GM12878 (cell line): Measurements from ENCODE around the gene TYK2. TPM values are rescaled to one million over a fixed set of nuclear protein-coding genes. Genes with fewer than 3 reads are reported as not detected.

ENCODE experiments used
- ATAC-seq: fragments of 200-7000 bp; cut with Tn5 transposase; 3 replicates; pipeline ENCODE4 v1.9.1; 2020; ENCODE audit warnings: mild to moderate bottlenecking, moderate library complexity
- BruUV-seq: library from RNA; stranded (reverse); fragments of 400-500 nt; replicated peaks from 2 replicates; lab custom pipeline; 2021; lab: Mats Ljungman, UMichigan
- CTCF ChIA-PET: fragments of 300-600 bp; sonication (Branson Sonifier 250); formaldehyde crosslinking; extraction: SDS; loops from one replicate; lab custom pipeline; 2021; ENCODE audit warnings: inconsistent platforms; lab: Yijun Ruan, JAX
- POLR2A ChIA-PET: fragments of 350-600 bp; formaldehyde crosslinking; extraction: SDS; loops from one replicate; lab custom pipeline; 2021; ENCODE audit warnings: inconsistent platforms; lab: Charles Lee
- RAD21 ChIA-PET: fragments of 300-600 bp; sonication (Branson Sonifier 250); formaldehyde crosslinking; loops from one replicate; lab custom pipeline; 2023; ENCODE audit warnings: antibody characterized with exemption; ENCODE audit not compliant: unreplicated experiment; lab: Charles Lee
- SMC1A ChIA-PET: fragments of 300-600 bp; sonication (Branson Sonifier 250); formaldehyde crosslinking; loops from one replicate; lab custom pipeline; 2023; ENCODE audit not compliant: unreplicated experiment, uncharacterized antibody; lab: Charles Lee
- DNase-seq: peaks from one replicate; pipeline ENCODE4 v3.0.0-alpha.2; 2011; ENCODE audit warnings: low read depth, low spot score
- FAIRE-seq: peaks from 3 replicates; lab custom pipeline; 2011; peaks lifted over from hg19 to GRCh38; lab: Jason Lieb, UNC
- H2AFZ ChIP-seq: 2 replicates; pipeline ENCODE4 v1.6.0; 2011; ENCODE audit warnings: low read depth, low read length, control low read depth; ENCODE audit not compliant: control insufficient read depth
- H3K27ac ChIP-seq: 2 replicates; pipeline ENCODE4 v1.5.1; 2011; ENCODE audit warnings: control low read depth; ENCODE audit not compliant: control insufficient read depth, insufficient read depth
- H3K27me3 ChIP-seq, 2 experiments: replicated peaks in 1 of 2; 2 replicates each; pipeline versions ENCODE4 v1.6.0 to v1.6.1; 2011; ENCODE audit warnings: low read length in 1 of 2; ENCODE audit not compliant: control insufficient read depth in 2 of 2, insufficient read depth in 2 of 2
- H3K36me3 ChIP-seq, 2 experiments: 2 replicates each; pipeline ENCODE4 v1.5.1; 2011; ENCODE audit warnings: low read length in 1 of 2; ENCODE audit not compliant: control insufficient read depth in 2 of 2, insufficient read depth in 2 of 2
- H3K4me1 ChIP-seq: 2 replicates; pipeline ENCODE4 v1.6.1; 2011; ENCODE audit warnings: mild to moderate bottlenecking, low read length, moderate library complexity, mixed read lengths; ENCODE audit not compliant: control insufficient read depth, insufficient read depth
- H3K4me2 ChIP-seq: 2 replicates; pipeline ENCODE4 v1.6.0; 2011; ENCODE audit warnings: control low read depth; ENCODE audit not compliant: control insufficient read depth, insufficient read depth
- H3K4me3 ChIP-seq: fragments of 200-600 bp; sonication (generic); 2 replicates; pipeline ENCODE4 v1.5.1; 2016
- H3K79me2 ChIP-seq: 2 replicates; pipeline ENCODE4 v1.6.0; 2011; ENCODE audit warnings: low read length; ENCODE audit not compliant: control insufficient read depth, insufficient read depth
- H3K9ac ChIP-seq: 2 replicates; pipeline ENCODE4 v1.8.0; 2011; ENCODE audit warnings: low read length, control low read depth, mixed read lengths; ENCODE audit not compliant: control insufficient read depth, insufficient read depth
- H3K9me3 ChIP-seq: replicated peaks from 3 replicates; pipeline ENCODE4 v1.5.1; 2011; ENCODE audit warnings: mild to moderate bottlenecking, low read length; ENCODE audit not compliant: control insufficient read depth, insufficient read depth
- H4K20me1 ChIP-seq: 2 replicates; pipeline ENCODE4 v1.6.0; 2011; ENCODE audit not compliant: control insufficient read depth, insufficient read depth
- MTA2 ChIP-seq: fragments of 450-650 bp; IDR thresholded peaks from 2 replicates; pipeline ENCODE4 v1.6.1; 2016; ENCODE audit warnings: low read depth, mild to moderate bottlenecking, moderate library complexity
- NRF1 ChIP-seq: conservative IDR thresholded peaks from 2 replicates; pipeline ENCODE4 v1.6.1; 2011; ENCODE audit warnings: mild to moderate bottlenecking, low read depth, low read length, improper control_type of control experiment
- SKIL ChIP-seq: fragments of 450-650 bp; IDR thresholded peaks from 2 replicates; pipeline ENCODE4 v1.6.1; 2017; ENCODE audit warnings: mild to moderate bottlenecking, low read depth, inconsistent platforms; ENCODE audit not compliant: poor library complexity, severe bottlenecking
- SPI1 ChIP-seq: IDR thresholded peaks from 2 replicates; pipeline ENCODE4 v1.6.1; 2011; ENCODE audit warnings: low read depth, mild to moderate bottlenecking, low read length, moderate library complexity, borderline replicate concordance; ENCODE audit not compliant: insufficient read depth
- SUPT20H ChIP-seq: IDR thresholded peaks from 2 replicates; pipeline ENCODE4 v1.6.1; 2011; ENCODE audit warnings: low read depth, mild to moderate bottlenecking, low read length, moderate library complexity, borderline replicate concordance; ENCODE audit not compliant: control insufficient read depth
- ZBED1 ChIP-seq: IDR thresholded peaks from 2 replicates; pipeline ENCODE4 v1.6.1; 2016; ENCODE audit warnings: borderline replicate concordance
- ZBTB33 ChIP-seq: fragments of 450-650 bp; IDR thresholded peaks from 2 replicates; pipeline ENCODE4 v1.6.1; 2017; ENCODE audit warnings: mild to moderate bottlenecking
- ZNF24 ChIP-seq: fragments of 450-650 bp; IDR thresholded peaks from 2 replicates; pipeline ENCODE4 v1.6.1; 2017; ENCODE audit warnings: antibody characterized with exemption, mild to moderate bottlenecking
- WGBS: methylation state at CpG from one replicate; pipeline ENCODE4 v1.1.6; 2016; ENCODE audit warnings: low lambda C conversion rate; ENCODE audit not compliant: insufficient replicate concordance, insufficient coverage; ENCODE audit errors: missing lambda C conversion rate; 5-methylcytosine and 5-hydroxymethylcytosine counted together
- in situ Hi-C: fragments of 300-500 bp; cut with MboI; formaldehyde crosslinking; loops from 9 replicates; pipeline ENCODE4 v1.14.3; 2018; ENCODE audit warnings: mixed read lengths
- intact Hi-C: fragments of 100-400 bp; cut with micrococcal nuclease; formaldehyde crosslinking; loops from one replicate; pipeline ENCODE4 v1.14.2; 2022; ENCODE audit not compliant: unreplicated experiment
- polyA plus RNA-seq, 11 experiments: library from polyadenylated mRNA; depleted of rRNA in 4 of 11; unstranded in 6 of 11; stranded (reverse) in 5 of 11; fragments of >200 nt; fragmentation: Nextera tagmentation in 4 of 11; fragmentation: Illumina TruSeq in 1 of 11; extraction: Ambion mirVana in 4 of 11; extraction: Trizol in 1 of 11; gene quantifications; 1 replicate in 1 of 11; 2 replicates in 10 of 11; pipeline versions ENCODE4 v1.2.1 to v1.2.3, GENCODE V29; 2011 to 2016; ENCODE audit warnings: inconsistent platforms in 2 of 11, missing spikeins in 2 of 11, low read depth in 1 of 11
- total RNA-seq, 4 experiments: library from RNA; depleted of rRNA in 3 of 4; stranded (reverse); fragments of >200 nt in 3 of 4; fragmentation: Illumina TruSeq in 1 of 4; extraction: Trizol in 1 of 4; gene quantifications; 2 replicates each; pipeline versions ENCODE4 v1.2.1 to v1.2.3, GENCODE V29; 2013 to 2021

TYK2 gene
- total and polyA plus RNA-seq, 10 of the 15 experiments (the other 5 are each of a cell fraction or from before 2014, with no cell fraction given), result 36.4 to 364 (median 179) TPM

- RAD21 ChIA-PET, result no interaction called here
- WGBS, result 89% methylated on average over 11 of the region's 11 CpGs
- Histone ChIP-seq H3K9ac (no peak overlapping the region), H3K79me2 (no peaks in the 10 kb centered on the region), H3K4me2 (no peak overlapping the region), H3K4me1 (no peaks in the 10 kb centered on the region), H3K4me3 (no peak overlapping the region), H3K27me3 (no peaks in the 10 kb centered on the region), H3K27ac (no peak overlapping the region), H3K36me3 (peaks cover 3 to 47% of the 10 kb centered on the region in 2 experiments; a peak in 3 of 4 replicates), H3K9me3 (no peaks in the 10 kb centered on the region), H4K20me1 (no peaks in the 10 kb centered on the region), H2AFZ (no peak overlapping the region)
- SMC1A ChIA-PET, result no interaction called here
- in situ Hi-C loops, result no loop called here
- TF ChIP-seq SKIL (no peak), NRF1 (no peak), SPI1 (no peak)
- intact Hi-C loops, result no loop called here
- no peak for FAIRE-seq
- no TSS peak for BruUV-seq
- POLR2A ChIA-PET, result no interaction called here
- no peak for ATAC-seq
- DNase-seq, result no peak
- CTCF ChIA-PET, result no interaction called here
Measured at GRCh38 chr19:10321417-10321797, 59.0 kb downstream of the TYK2 start.

- POLR2A ChIA-PET, result interaction anchor here (0.5 kb wide), 1 partner anchor 487 kb away, joined by 3 read pairs; no protein-coding TSS in a partner anchor
Measured at GRCh38 chr19:10320602-10321416, 59.6 kb downstream of the TYK2 start.

More at GRCh38 chr19:10320602-10321416, 59.6 kb downstream of the TYK2 start:
- no peak for FAIRE-seq
- H3K4me3 ChIP-seq, result no peak overlapping the region
- H3K27me3 ChIP-seq, result no peaks in the 10 kb centered on the region
- CTCF ChIA-PET, result no interaction called here
- intact Hi-C loops (no loop called here), in situ Hi-C loops (no loop called here)
- RAD21 ChIA-PET, result no interaction called here
- WGBS, result 97% methylated on average over 25 of the region's 32 CpGs
- no TSS peak for BruUV-seq
- no peaks in the 10 kb centered on the region for H3K9me3 ChIP-seq
- no peak overlapping the region for H3K9ac ChIP-seq
- H3K4me1 ChIP-seq, result no peaks in the 10 kb centered on the region
- peaks cover 2 to 45% of the 10 kb centered on the region in 2 experiments; a peak in 3 of 4 replicates for H3K36me3 ChIP-seq
- H2AFZ ChIP-seq, result no peak overlapping the region
- no peaks in the 10 kb centered on the region for H4K20me1 ChIP-seq
- no peak for DNase-seq
- no peak for TF ChIP-seq ZNF24
- no peak for TF ChIP-seq ZBTB33
- TF ChIP-seq SUPT20H, result no peak
- no peak for TF ChIP-seq MTA2
- TF ChIP-seq ZBED1, result no peak
- SMC1A ChIA-PET, result no interaction called here
- H3K27ac ChIP-seq, result no peak overlapping the region
- ATAC-seq, result no peak
- no peak overlapping the region for H3K4me2 ChIP-seq
- H3K79me2 ChIP-seq, result no peaks in the 10 kb centered on the region
